IPS-11a (cell line): Measurements from ENCODE around the gene MEIS3.
"Not testable (repeated sequence)": the region's sequence is repeated elsewhere in the genome, so short reads cannot be mapped to it uniquely, and the experiment has no call there.

Experiments used
- H3K4me3 ChIP-seq: one replicate; pipeline ENCODE4 v1.5.1; 2013; ENCODE audit warnings: low read depth, low read length, control low read depth

MEIS3 gene

GRCh38 chr19:47365455-47365854, 53.9 kb downstream of the MEIS3 start:
- H3K4me3 ChIP-seq = not testable (repeated sequence)

GRCh38 chr19:47363758-47364531, 55.4 kb downstream of the MEIS3 start:
- H3K4me3 ChIP-seq = no peak overlapping the region

GRCh38 chr19:47362321-47362720, 57.0 kb downstream of the MEIS3 start:
- no peak overlapping the region for H3K4me3 ChIP-seq

GRCh38 chr19:47358936-47359335, 60.4 kb downstream of the MEIS3 start:
- no peak overlapping the region for H3K4me3 ChIP-seq

GRCh38 chr19:47357788-47358680, 61.3 kb downstream of the MEIS3 start:
- H3K4me3 ChIP-seq = no peak overlapping the region

GRCh38 chr19:47356900-47357299, 62.4 kb downstream of the MEIS3 start:
- no peak overlapping the region for H3K4me3 ChIP-seq

- no peak overlapping the region for H3K4me3 ChIP-seq
These were observed 66.0 kb downstream of the MEIS3 start for GRCh38 chr19:47353307-47353712.
